H9 (cell line): Measurements from ENCODE around the gene LMAN1. TPM values are rescaled to one million over a fixed set of nuclear protein-coding genes. Genes with fewer than 3 reads are reported as not detected.

ENCODE experiments used
- DNase-seq: peaks from one replicate; pipeline ENCODE4 v3.0.0-alpha.2; 2017
- H2AFZ ChIP-seq: one replicate; pipeline ENCODE4 v1.6.1; 2013; ENCODE audit warnings: mild to moderate bottlenecking, low read length, control low read depth, moderate library complexity
- H2AK5ac ChIP-seq: 2 replicates; pipeline ENCODE4 v1.6.1; 2013; ENCODE audit warnings: low read length, control low read depth, mixed read lengths; ENCODE audit not compliant: insufficient read length
- H2BK120ac ChIP-seq: one replicate; pipeline ENCODE4 v1.6.1; 2013; ENCODE audit warnings: low read depth, mild to moderate bottlenecking, low read length, control low read depth, inconsistent platforms; ENCODE audit not compliant: poor library complexity, severe bottlenecking
- H2BK12ac ChIP-seq: 2 replicates; pipeline ENCODE4 v1.6.1; 2013; ENCODE audit warnings: low read length, control low read depth, mixed read lengths, low read depth; ENCODE audit not compliant: insufficient read length
- H2BK15ac ChIP-seq: 2 replicates; pipeline ENCODE4 v1.6.1; 2013; ENCODE audit warnings: low read depth, low read length, control low read depth
- H2BK20ac ChIP-seq: one replicate; pipeline ENCODE4 v1.6.1; 2013; ENCODE audit warnings: low read depth, mild to moderate bottlenecking, low read length, control low read depth, inconsistent platforms; ENCODE audit not compliant: poor library complexity, severe bottlenecking
- H2BK5ac ChIP-seq: 2 replicates; pipeline ENCODE4 v1.6.1; 2013; ENCODE audit warnings: low read length, control low read depth, mixed read lengths; ENCODE audit not compliant: insufficient read length
- H3K14ac ChIP-seq: 2 replicates; pipeline ENCODE4 v1.6.1; 2013; ENCODE audit warnings: low read length, control low read depth; ENCODE audit not compliant: insufficient read depth
- H3K18ac ChIP-seq: 2 replicates; pipeline ENCODE4 v1.6.1; 2013; ENCODE audit warnings: low read depth, mild to moderate bottlenecking, mixed read lengths, low read length, control low read depth; ENCODE audit not compliant: insufficient read length
- H3K23ac ChIP-seq: 2 replicates; pipeline ENCODE4 v1.6.1; 2013; ENCODE audit warnings: low read length, control low read depth, mixed read lengths, low read depth; ENCODE audit not compliant: insufficient read length
- H3K23me2 ChIP-seq: 2 replicates; pipeline ENCODE4 v1.6.1; 2013; ENCODE audit warnings: low read depth, mild to moderate bottlenecking, mixed read lengths, low read length, control low read depth; ENCODE audit not compliant: insufficient read length, poor library complexity, severe bottlenecking
- H3K27ac ChIP-seq: 2 replicates; pipeline ENCODE4 v1.5.1; 2013; ENCODE audit warnings: low read length, control low read depth, mixed read lengths, low read depth; ENCODE audit not compliant: insufficient read length
- H3K27me3 ChIP-seq: 2 replicates; pipeline ENCODE4 v1.6.1; 2013; ENCODE audit warnings: low read length, control low read depth, inconsistent platforms; ENCODE audit not compliant: insufficient read depth
- H3K4ac ChIP-seq: 2 replicates; pipeline ENCODE4 v1.6.1; 2013; ENCODE audit warnings: low read depth, mild to moderate bottlenecking, control low read depth, inconsistent platforms, low read length, moderate library complexity
- H3K4me1 ChIP-seq: 2 replicates; pipeline ENCODE4 v1.6.1; 2013; ENCODE audit warnings: low read length, control low read depth, inconsistent platforms; ENCODE audit not compliant: insufficient read depth
- H3K4me2 ChIP-seq: 2 replicates; pipeline ENCODE4 v1.6.1; 2013; ENCODE audit warnings: low read length, control low read depth, mixed read lengths; ENCODE audit not compliant: insufficient read length, insufficient read depth
- H3K56ac ChIP-seq: 2 replicates; pipeline ENCODE4 v1.6.1; 2013; ENCODE audit warnings: low read depth, mild to moderate bottlenecking, mixed read lengths, low read length, control low read depth; ENCODE audit not compliant: insufficient read length
- H3K79me1 ChIP-seq: 2 replicates; pipeline ENCODE4 v1.6.1; 2013; ENCODE audit warnings: low read depth, mild to moderate bottlenecking, moderate library complexity, low read length, control low read depth, inconsistent platforms; ENCODE audit not compliant: insufficient read depth, poor library complexity, severe bottlenecking
- H3K79me2 ChIP-seq: 2 replicates; pipeline ENCODE4 v1.6.1; 2013; ENCODE audit warnings: low read length, control low read depth, inconsistent platforms; ENCODE audit not compliant: insufficient read depth
- H3K9ac ChIP-seq: 2 replicates; pipeline ENCODE4 v1.6.1; 2013; ENCODE audit warnings: low read length, control low read depth, mixed read lengths; ENCODE audit not compliant: insufficient read length; ENCODE audit errors: extremely low read depth
- H3K9me3 ChIP-seq: one replicate; pipeline ENCODE4 v1.6.1; 2013; ENCODE audit warnings: low read depth, low read length, inconsistent platforms; ENCODE audit not compliant: control insufficient read depth
- H3T11ph ChIP-seq: one replicate; pipeline ENCODE4 v1.6.1; 2013; ENCODE audit warnings: mild to moderate bottlenecking, low read length, control low read depth, inconsistent platforms
- H4K20me1 ChIP-seq: one replicate; pipeline ENCODE4 v1.6.1; 2013; ENCODE audit not compliant: control insufficient read depth, insufficient read length, insufficient read depth
- H4K5ac ChIP-seq: 2 replicates; pipeline ENCODE4 v1.6.1; 2013; ENCODE audit warnings: low read depth, mild to moderate bottlenecking, mixed read lengths, low read length, control low read depth; ENCODE audit not compliant: insufficient read length
- H4K8ac ChIP-seq: replicated peaks from 2 replicates; pipeline ENCODE4 v1.6.1; 2013; ENCODE audit warnings: low read length, control low read depth, mixed read lengths, low read depth; ENCODE audit not compliant: insufficient read length
- H4K91ac ChIP-seq: 2 replicates; pipeline ENCODE4 v1.6.1; 2013; ENCODE audit warnings: low read depth, mild to moderate bottlenecking, moderate library complexity, mixed read lengths, low read length, control low read depth; ENCODE audit not compliant: insufficient read length
- H3K27ac Mint-ChIP-seq, 3 experiments: 2 replicates in 2 of 3; 3 replicates in 1 of 3; pipeline ENCODE4 v1.8.0; 2020 to 2021; ENCODE audit warnings: mixed read lengths in 3 of 3, mild to moderate bottlenecking in 1 of 3, moderate library complexity in 1 of 3
- H3K27me3 Mint-ChIP-seq: 2 replicates; pipeline ENCODE4 v1.8.0; 2021; ENCODE audit warnings: low read depth, mild to moderate bottlenecking, moderate library complexity, mixed read lengths
- H3K36me3 Mint-ChIP-seq, 3 experiments: 2 replicates in 2 of 3; 3 replicates in 1 of 3; pipeline ENCODE4 v1.8.0; 2020 to 2021; ENCODE audit warnings: low read depth in 3 of 3, mixed read lengths in 3 of 3; ENCODE audit not compliant: insufficient read depth in 1 of 3
- H3K4me1 Mint-ChIP-seq, 2 experiments: 2 replicates each; pipeline ENCODE4 v1.8.0; 2020; ENCODE audit warnings: mixed read lengths in 2 of 2
- H3K4me3 Mint-ChIP-seq, 2 experiments: 2 replicates in 1 of 2; 3 replicates in 1 of 2; pipeline ENCODE4 v1.8.0; 2020 to 2021; ENCODE audit warnings: mild to moderate bottlenecking in 2 of 2, mixed read lengths in 2 of 2, moderate library complexity in 1 of 2
- H3K9me3 Mint-ChIP-seq, 2 experiments: 2 replicates in 1 of 2; 3 replicates in 1 of 2; pipeline ENCODE4 v1.8.0; 2020; ENCODE audit warnings: mild to moderate bottlenecking in 2 of 2, mixed read lengths in 2 of 2, moderate library complexity in 1 of 2
- CTCF ChIP-seq: fragments of 200-600 bp; sonication (generic); conservative IDR thresholded peaks from 3 replicates; pipeline ENCODE4 v1.8.0; 2021; ENCODE audit warnings: antibody characterized with exemption, mild to moderate bottlenecking
- WGBS: extraction: QIAGEN DNeasy Blood & Tissue Kit; methylation state at CpG from one replicate; pipeline ENCODE4 v1.1.7; 2013; ENCODE audit warnings: missing lambda C conversion rate, low lambda C conversion rate, mixed read lengths; ENCODE audit not compliant: insufficient read length; ENCODE audit errors: extremely low coverage; 5-methylcytosine and 5-hydroxymethylcytosine counted together
- total RNA-seq: library from RNA; stranded (reverse); gene quantifications from 2 replicates; pipeline ENCODE4 v1.2.1, GENCODE V29; 2021

The LMAN1 gene
- total RNA-seq, 1 experiment from 2014 or later, result 63.6 TPM

GRCh38 chr18:59308938-59309260 is 50.2 kb downstream of the LMAN1 start:
- Histone ChIP-seq H2BK15ac (no peak overlapping the region), H2BK12ac (no peak overlapping the region), H3K23ac (no peak overlapping the region), H3K18ac (no peak overlapping the region), H4K5ac (no peak overlapping the region), H2BK5ac (no peak overlapping the region), H3K4me2 (peak overlapping the region; percentile 38), H3K79me1 (no peaks in the 10 kb centered on the region), H2AK5ac (no peak overlapping the region), H3K14ac (no peak overlapping the region), H3K27ac (no peak overlapping the region), H3K23me2 (no peaks in the 10 kb centered on the region), H3K9me3 (no peaks in the 10 kb centered on the region), H2AFZ (no peak overlapping the region), H3K9ac (no peak overlapping the region), H3K79me2 (no peaks in the 10 kb centered on the region), H3K27me3 (no peaks in the 10 kb centered on the region), H4K8ac (no peak overlapping the region), H3K4ac (no peak overlapping the region), H3K4me1 (no peaks in the 10 kb centered on the region), H2BK120ac (no peak overlapping the region), H4K91ac (no peak overlapping the region), H2BK20ac (no peak overlapping the region), H3K56ac (no peak overlapping the region), H4K20me1 (no peaks in the 10 kb centered on the region), H3T11ph (no peak overlapping the region)
- Mint-ChIP-seq H3K4me3 (peak overlapping the region; percentile 31 to 56; a peak in 3 of 5 replicates), H3K36me3 (no peaks in the 10 kb centered on the region), H3K27me3 (peaks cover 68% of the 10 kb centered on the region), H3K27ac (no peak overlapping the region), H3K4me1 (peaks cover 0 to 1% of the 10 kb centered on the region in 2 experiments; a peak in 1 of 4 replicates), H3K9me3 (no peaks in the 10 kb centered on the region)
- DNase-seq, result no peak
- TF ChIP-seq CTCF, result no peak
- no CpG with 5 or more reads among the region's 5 CpGs for WGBS
